NOMO-1 (cell line): Measurements from ENCODE around the gene KCNQ1.

Experiments used
- DNase-seq, 2 experiments: peaks; one replicate each; lab custom pipeline; 2025; ENCODE audit not compliant: unreplicated experiment in 2 of 2; lab: John Stamatoyannopoulos, UW

Gene KCNQ1

GRCh38 chr11:2532704-2533586, 88.1 kb downstream of the KCNQ1 start:
- DNase-seq: peak; percentile 79 to 82

- peak; percentile 69 to 79 for DNase-seq
These were observed 88.9 kb downstream of the KCNQ1 start for GRCh38 chr11:2533587-2534133.

GRCh38 chr11:2534134-2534956, 89.5 kb downstream of the KCNQ1 start:
- DNase-seq: no peak

GRCh38 chr11:2534957-2535672, 90.3 kb downstream of the KCNQ1 start:
- no peak for DNase-seq

- DNase-seq: no peak
These were observed 91.0 kb downstream of the KCNQ1 start for GRCh38 chr11:2535673-2536439.

- DNase-seq: no peak
These were observed 91.7 kb downstream of the KCNQ1 start for GRCh38 chr11:2536440-2536989.

- no peak for DNase-seq
These were observed 92.3 kb downstream of the KCNQ1 start for GRCh38 chr11:2537010-2537705.

GRCh38 chr11:2537896-2538724, 93.3 kb downstream of the KCNQ1 start:
- no peak for DNase-seq

- no peak for DNase-seq
These were observed 94.1 kb downstream of the KCNQ1 start for GRCh38 chr11:2538951-2539350.

- no peak for DNase-seq
These were observed 94.8 kb downstream of the KCNQ1 start for GRCh38 chr11:2539371-2540222.

- no peak for DNase-seq
These were observed 95.6 kb downstream of the KCNQ1 start for GRCh38 chr11:2540223-2540991.

GRCh38 chr11:2540992-2541680, 96.3 kb downstream of the KCNQ1 start:
- DNase-seq: no peak

GRCh38 chr11:2541881-2542361, 97.1 kb downstream of the KCNQ1 start:
- no peak for DNase-seq

GRCh38 chr11:2542406-2542805, 97.6 kb downstream of the KCNQ1 start:
- no peak for DNase-seq

GRCh38 chr11:2547806-2548205, 103.0 kb downstream of the KCNQ1 start:
- no peak for DNase-seq

GRCh38 chr11:2548596-2548995, 103.8 kb downstream of the KCNQ1 start:
- DNase-seq: no peak
